H1 (cell line): Measurements from ENCODE around the gene MATN4. TPM values are rescaled to one million over a fixed set of nuclear protein-coding genes. Genes with fewer than 3 reads are reported as not detected.

Experiments
- ATF2 ChIP-seq: IDR thresholded peaks from 2 replicates; pipeline ENCODE4 v1.6.1; 2012; ENCODE audit warnings: low read length, inconsistent platforms
- CHD7 ChIP-seq: fragments of 300-600 bp; sonication (generic); IDR thresholded peaks from 2 replicates; pipeline ENCODE4 v1.7.1; 2012; ENCODE audit warnings: low read length, moderate library complexity, mild to moderate bottlenecking, inconsistent platforms; ENCODE audit not compliant: insufficient replicate concordance
- POLR2AphosphoS5 ChIP-seq: IDR thresholded peaks from 2 replicates; pipeline ENCODE4 v1.6.1; 2011; ENCODE audit warnings: low read depth, low read length
- RXRA ChIP-seq: IDR thresholded peaks from 2 replicates; pipeline ENCODE4 v1.6.1; 2011; ENCODE audit warnings: low read depth, mild to moderate bottlenecking, low read length, moderate library complexity; ENCODE audit not compliant: insufficient read depth
- SAP30 ChIP-seq: fragments of 300-600 bp; sonication (generic); IDR thresholded peaks from 2 replicates; pipeline ENCODE4 v1.7.1; 2012; ENCODE audit warnings: low read length, moderate library complexity, mild to moderate bottlenecking, inconsistent platforms; ENCODE audit not compliant: insufficient read depth, insufficient replicate concordance
- TBP ChIP-seq: IDR thresholded peaks from 2 replicates; pipeline ENCODE4 v1.6.1; 2011; ENCODE audit warnings: low read depth, low read length, improper control_type of control experiment
- polyA plus RNA-seq, 7 experiments: library from polyadenylated mRNA; depleted of rRNA in 3 of 7; stranded (reverse) in 5 of 7; unstranded in 2 of 7; fragments of >200 nt in 5 of 7; fragments of 200-250 nt in 2 of 7; gene quantifications; 1 replicate in 5 of 7; 2 replicates in 1 of 7; 4 replicates in 1 of 7; pipeline versions ENCODE4 v1.2.1 to v1.2.3, GENCODE V29; 2011 to 2013; ENCODE audit warnings: missing spikeins in 2 of 7, mixed read lengths in 2 of 7
- total RNA-seq: library from RNA; stranded (reverse); fragmentation: NEBNext Ultra II Directional; extraction: Animal tissue kit (Norgen Biotek cat#: 25700); gene quantifications from 2 replicates; pipeline ENCODE4 v1.2.1, GENCODE V29; 2021

Gene MATN4
- total and polyA plus RNA-seq, 2 of the 8 experiments (the other 6 are each of a cell fraction or from before 2014, with no cell fraction given): 2.1 to 4.4 TPM

- 0 out of 2 replicates have a peak, but pooled peaks have one; percentile 32 for TF ChIP-seq ATF2
- peak; percentile 52; the same call in 1 of the 2 replicates for TF ChIP-seq POLR2AphosphoS5
- TF ChIP-seq RXRA: no peak
- no peak for TF ChIP-seq CHD7
- TF ChIP-seq TBP: peak; percentile 78
- TF ChIP-seq SAP30: no peak
These were observed 14.8 kb downstream of the MATN4 start (continued) for GRCh38 chr20:45293041-45294002.
